ENCODE data around the gene SYNPO2. TPM values are rescaled to one million over a fixed set of nuclear protein-coding genes. Genes with fewer than 3 reads are reported as not detected.

Gene SYNPO2
- total RNA-seq, 1 donor from 2014 or later, result 2.3 TPM

Other genes with a start within 250 kb of the SYNPO2 start
- gene METTL14, start 203.5 kb upstream of the SYNPO2 start, total RNA-seq, result 20.7 TPM
- 10.1 TPM for gene SEC24D, start 52.7 kb upstream of the SYNPO2 start, total RNA-seq
- gene MYOZ2, start 247.0 kb downstream of the SYNPO2 start, total RNA-seq, result 0.62 TPM

Data from occipital lobe (tissue), 1 donor.